Endothelial cell (in vitro differentiated cells): ENCODE results near the gene SVIL. TPM values are rescaled to one million over a fixed set of nuclear protein-coding genes. Genes with fewer than 3 reads are reported as not detected.

Experiments
- DNase-seq: peaks from one replicate; pipeline ENCODE4 v3.0.0; 2021; ENCODE audit warnings: low spot score
- H3K27ac Mint-ChIP-seq: one replicate; pipeline ENCODE4 v1.8.0; 2021; ENCODE audit warnings: mixed read lengths, inconsistent platforms; ENCODE audit not compliant: unreplicated experiment
- H3K27me3 Mint-ChIP-seq: one replicate; pipeline ENCODE4 v1.8.0; 2021; ENCODE audit warnings: mild to moderate bottlenecking, moderate library complexity, mixed read lengths, inconsistent platforms; ENCODE audit not compliant: unreplicated experiment
- H3K36me3 Mint-ChIP-seq: one replicate; pipeline ENCODE4 v1.8.0; 2021; ENCODE audit warnings: mild to moderate bottlenecking, low read depth, mixed read lengths, inconsistent platforms; ENCODE audit not compliant: unreplicated experiment
- H3K4me1 Mint-ChIP-seq: one replicate; pipeline ENCODE4 v1.8.0; 2021; ENCODE audit warnings: mild to moderate bottlenecking, mixed read lengths, inconsistent platforms; ENCODE audit not compliant: unreplicated experiment
- H3K4me3 Mint-ChIP-seq: one replicate; pipeline ENCODE4 v1.8.0; 2021; ENCODE audit warnings: mild to moderate bottlenecking, mixed read lengths, inconsistent platforms; ENCODE audit not compliant: unreplicated experiment
- H3K9me3 Mint-ChIP-seq: one replicate; pipeline ENCODE4 v1.8.0; 2021; ENCODE audit warnings: mixed read lengths, inconsistent platforms; ENCODE audit not compliant: unreplicated experiment
- CTCF ChIP-seq: fragments of 200-600 bp; sonication (generic); IDR thresholded peaks from one replicate; pipeline ENCODE4 v1.5.0; 2021; ENCODE audit warnings: antibody characterized with exemption; ENCODE audit not compliant: unreplicated experiment
- total RNA-seq: library from RNA; stranded (reverse); fragmentation: NEBNext Ultra II Directional; extraction: Animal tissue kit (Norgen Biotek cat#: 25700); gene quantifications from one replicate; pipeline ENCODE4 v1.2.1, GENCODE V29; 2021; ENCODE audit not compliant: unreplicated experiment

The SVIL gene
- total RNA-seq, 1 donor from 2014 or later: 125 TPM

- Mint-ChIP-seq H3K9me3 (no peaks in the 10 kb centered on the region), H3K4me3 (no peak overlapping the region), H3K27me3 (no peaks in the 10 kb centered on the region), H3K4me1 (no peaks in the 10 kb centered on the region), H3K27ac (no peak overlapping the region), H3K36me3 (peaks cover 30% of the 10 kb centered on the region)
- DNase-seq: no peak
- TF ChIP-seq CTCF: no peak
Measured at GRCh38 chr10:29530112-29530976, 104.4 kb downstream of the SVIL start.

- DNase-seq: no peak
- Mint-ChIP-seq H3K9me3 (no peaks in the 10 kb centered on the region), H3K27me3 (no peaks in the 10 kb centered on the region), H3K27ac (no peak overlapping the region), H3K36me3 (peaks cover 37% of the 10 kb centered on the region), H3K4me3 (no peak overlapping the region), H3K4me1 (no peaks in the 10 kb centered on the region)
- no peak for TF ChIP-seq CTCF
Measured at GRCh38 chr10:29529146-29529545, 105.6 kb downstream of the SVIL start.

GRCh38 chr10:29525762-29526161 lies 109.0 kb downstream of the SVIL start:
- H3K27ac Mint-ChIP-seq: no peak overlapping the region
- H3K36me3 Mint-ChIP-seq: peaks cover 47% of the 10 kb centered on the region
- H3K4me3 Mint-ChIP-seq: no peak overlapping the region
- no peak for DNase-seq
- H3K4me1 Mint-ChIP-seq: peaks cover 9% of the 10 kb centered on the region
- no peaks in the 10 kb centered on the region for H3K27me3 Mint-ChIP-seq
- H3K9me3 Mint-ChIP-seq: no peaks in the 10 kb centered on the region
- no peak for TF ChIP-seq CTCF

- peaks cover 9% of the 10 kb centered on the region for H3K4me1 Mint-ChIP-seq
- peaks cover 47% of the 10 kb centered on the region for H3K36me3 Mint-ChIP-seq
- H3K27me3 Mint-ChIP-seq: no peaks in the 10 kb centered on the region
- no peak for TF ChIP-seq CTCF
- peak overlapping the region; percentile 76 for H3K4me3 Mint-ChIP-seq
- no peak for DNase-seq
- no peak overlapping the region for H3K27ac Mint-ChIP-seq
- H3K9me3 Mint-ChIP-seq: no peaks in the 10 kb centered on the region
Measured at GRCh38 chr10:29524720-29525119, 110.1 kb downstream of the SVIL start.

DNA sequence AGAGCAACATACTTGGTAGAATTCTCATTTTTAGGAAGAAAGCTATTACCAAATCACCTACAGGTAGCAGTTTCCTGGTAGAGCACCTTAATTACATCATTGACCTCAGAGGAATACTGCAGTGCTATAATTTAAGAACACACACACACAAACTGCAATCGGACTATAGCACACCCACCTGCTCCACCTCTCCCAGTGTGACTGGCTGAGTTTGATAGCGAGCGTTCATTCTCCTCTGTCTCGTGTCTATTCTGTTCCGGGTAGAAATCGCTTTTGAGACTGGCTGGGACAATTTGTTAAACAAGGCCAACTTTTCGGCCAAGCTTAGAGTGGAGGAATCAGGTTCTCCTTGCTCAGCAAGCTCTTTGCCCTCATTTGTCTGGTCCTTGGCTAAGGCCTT lies 110.5 kb downstream of the SVIL start:
- H3K27ac Mint-ChIP-seq: no peak overlapping the region
- H3K4me1 Mint-ChIP-seq: peaks cover 9% of the 10 kb centered on the region
- H3K27me3 Mint-ChIP-seq: no peaks in the 10 kb centered on the region
- no peaks in the 10 kb centered on the region for H3K9me3 Mint-ChIP-seq
- peaks cover 43% of the 10 kb centered on the region for H3K36me3 Mint-ChIP-seq
- no peak for TF ChIP-seq CTCF
- peak overlapping the region; percentile 76 for H3K4me3 Mint-ChIP-seq
- DNase-seq: no peak
